Mucosa of gallbladder (tissue), 1 donor: ENCODE results near the gene ZNF425. TPM values are rescaled to one million over a fixed set of nuclear protein-coding genes. Genes with fewer than 3 reads are reported as not detected.
"Not testable (repeated sequence)": the region's sequence is repeated elsewhere in the genome, so short reads cannot be mapped to it uniquely, and the experiment has no call there.

ENCODE experiments used
- DNase-seq: peaks from one replicate; pipeline ENCODE4 v3.0.0-alpha.2; 2020; ENCODE audit warnings: low spot score
- total RNA-seq: library from RNA; stranded (reverse); gene quantifications from one replicate; pipeline ENCODE4 v1.2.1, GENCODE V29; 2021
- donor health status: DM: no; HTN: no; CAD: no.

The ZNF425 gene
- total RNA-seq, 1 donor from 2014 or later = 2.8 TPM

DNA sequence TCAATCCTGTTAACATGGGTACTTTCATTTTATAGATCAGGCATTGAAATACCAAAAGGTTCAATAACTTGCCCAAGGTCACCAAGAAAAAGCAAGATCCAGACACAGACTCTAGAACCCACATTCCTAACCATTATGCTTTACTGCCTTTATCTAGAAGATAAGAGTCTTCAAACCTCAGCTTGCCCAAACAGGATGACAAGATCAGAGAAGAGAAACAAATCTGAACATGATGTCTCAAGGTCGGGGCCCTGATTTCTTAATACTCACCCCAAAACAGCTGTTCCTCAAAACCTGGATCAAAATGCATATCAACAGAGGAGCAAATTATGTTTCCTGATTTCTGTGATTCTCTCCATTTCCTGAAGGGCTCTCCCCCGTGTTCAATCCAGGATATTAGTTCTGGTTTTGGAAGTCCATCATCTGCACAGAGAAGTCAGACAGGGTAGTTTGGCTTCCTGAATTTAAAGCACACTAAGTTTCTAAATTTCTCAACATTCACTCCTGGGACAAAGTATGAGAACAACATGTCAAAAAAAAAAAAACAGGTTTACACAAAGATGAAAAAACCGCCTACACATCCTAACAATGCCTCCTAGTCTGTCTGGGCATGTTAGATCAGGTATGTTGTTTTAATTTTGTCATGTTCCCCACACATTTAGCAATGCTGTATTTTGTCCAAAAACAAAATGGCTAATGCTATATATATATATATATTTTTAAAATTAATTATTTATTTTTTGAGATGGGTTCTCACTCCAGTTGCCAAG is 51.8 kb downstream of the ZNF425 start:
- no peak for DNase-seq

DNA sequence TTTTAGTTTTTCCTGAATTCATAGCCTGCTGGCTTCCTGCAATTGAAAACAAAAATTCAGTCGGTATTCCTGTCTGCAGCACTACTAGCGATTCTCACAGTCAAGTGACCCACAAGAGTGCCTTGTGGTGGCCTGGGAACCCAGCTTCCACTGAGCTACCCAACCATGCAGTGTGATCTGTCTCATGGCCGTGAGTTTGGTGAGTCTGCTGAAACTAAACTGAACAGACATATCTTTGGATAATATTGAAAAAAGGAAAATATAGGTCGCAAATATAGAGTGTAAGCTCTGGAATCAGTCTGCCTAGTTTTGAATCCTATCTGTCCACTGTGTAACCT is 53.7 kb downstream of the ZNF425 start:
- DNase-seq = no peak

DNA sequence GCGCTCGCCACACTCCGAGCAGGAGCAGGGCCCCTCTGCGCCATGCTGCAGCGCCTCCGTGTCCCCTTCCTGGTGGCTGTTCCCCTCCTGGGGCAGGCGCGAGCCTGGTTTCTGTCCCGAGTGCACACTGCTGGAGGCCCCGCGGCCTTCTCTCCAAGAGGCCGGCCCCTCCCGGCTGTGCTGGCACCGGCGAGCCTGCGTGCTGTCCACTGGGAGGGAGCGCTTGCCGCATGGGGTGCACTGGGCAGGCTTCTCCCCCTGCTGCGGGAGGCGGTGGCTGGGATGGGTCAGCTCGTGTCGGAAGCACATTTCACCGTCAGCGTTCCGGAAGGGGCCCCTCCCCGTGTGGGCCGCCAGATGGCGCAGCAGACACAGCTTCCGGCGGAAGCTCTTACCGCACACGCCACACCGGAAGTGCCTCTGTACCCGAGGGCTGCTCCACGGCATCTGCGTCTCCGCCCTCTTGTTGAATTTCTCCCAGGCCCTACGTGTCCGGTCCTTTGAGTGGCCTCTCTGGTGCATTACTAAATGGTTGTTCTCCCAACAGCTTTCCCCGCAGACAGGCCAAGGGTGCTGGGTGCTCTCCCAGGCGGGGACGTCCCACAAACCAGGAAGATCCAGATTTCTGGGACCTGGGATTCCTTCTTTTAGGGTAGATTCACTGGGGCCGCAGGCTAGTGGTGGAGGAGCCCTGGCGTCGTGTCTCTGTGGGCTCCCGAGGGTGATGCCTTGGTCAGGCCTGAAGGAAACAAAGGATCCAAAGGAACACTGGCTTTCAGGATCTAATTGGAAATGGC is 54.3 kb downstream of the ZNF425 start:
- no peak for DNase-seq

DNA sequence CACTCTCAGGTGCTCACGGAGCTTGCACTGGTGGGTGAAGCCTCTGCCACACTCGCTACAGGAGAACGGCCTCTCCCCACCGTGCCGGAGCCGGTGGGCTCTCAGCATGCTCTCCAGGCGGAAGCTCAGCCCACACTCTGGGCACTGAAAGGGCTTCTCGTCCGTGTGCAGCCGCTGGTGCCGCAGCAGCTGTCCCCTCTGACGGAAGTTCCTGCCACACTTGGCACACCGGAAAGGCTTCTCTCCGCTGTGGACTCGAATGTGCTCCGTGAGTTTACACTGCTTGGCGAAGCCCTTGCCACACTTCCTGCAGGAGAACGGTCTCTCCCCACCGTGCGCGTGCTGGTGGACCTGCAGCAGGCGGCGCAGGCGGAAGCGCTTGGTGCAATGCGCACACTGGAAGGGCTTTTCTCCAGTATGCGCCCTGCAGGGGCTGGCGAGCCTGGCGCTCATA is 54.9 kb downstream of the ZNF425 start:
- DNase-seq = no peak

DNA sequence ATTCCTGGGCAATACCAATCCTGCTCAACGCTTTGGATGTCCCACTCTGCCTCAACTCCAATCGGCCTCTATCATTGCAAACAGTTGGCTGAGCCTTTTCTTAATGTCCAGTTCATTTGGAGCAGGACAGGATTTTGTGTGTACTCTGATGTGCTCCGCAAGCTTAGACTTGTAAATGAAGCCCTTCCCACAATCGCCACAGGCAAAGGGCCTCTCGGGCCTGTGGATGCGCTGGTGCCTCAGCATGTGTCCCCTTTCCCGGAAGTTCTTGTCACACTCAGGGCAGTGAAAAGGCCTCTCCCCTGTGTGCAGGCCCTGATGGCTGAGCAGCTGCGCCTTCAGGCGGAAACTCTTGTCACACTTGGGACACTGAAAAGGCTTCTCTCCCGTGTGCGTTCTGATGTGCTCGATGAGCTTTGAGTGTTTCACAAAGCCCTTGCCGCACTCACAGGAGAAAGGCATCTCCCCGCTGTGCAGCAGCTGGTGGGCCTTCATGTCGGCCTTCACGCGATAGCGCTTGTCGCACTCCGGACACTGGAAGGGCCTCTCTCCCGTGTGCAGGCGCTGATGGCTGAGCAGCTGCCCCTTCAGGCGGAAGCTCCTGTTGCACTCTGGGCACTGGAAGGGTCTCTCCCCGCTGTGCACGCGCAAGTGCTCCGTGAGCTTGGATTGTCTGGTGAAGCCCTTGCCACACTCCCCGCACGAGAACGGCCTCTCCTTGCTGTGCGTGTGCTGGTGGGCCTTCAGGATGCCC is 55.6 kb downstream of the ZNF425 start:
- DNase-seq = no peak

DNA sequence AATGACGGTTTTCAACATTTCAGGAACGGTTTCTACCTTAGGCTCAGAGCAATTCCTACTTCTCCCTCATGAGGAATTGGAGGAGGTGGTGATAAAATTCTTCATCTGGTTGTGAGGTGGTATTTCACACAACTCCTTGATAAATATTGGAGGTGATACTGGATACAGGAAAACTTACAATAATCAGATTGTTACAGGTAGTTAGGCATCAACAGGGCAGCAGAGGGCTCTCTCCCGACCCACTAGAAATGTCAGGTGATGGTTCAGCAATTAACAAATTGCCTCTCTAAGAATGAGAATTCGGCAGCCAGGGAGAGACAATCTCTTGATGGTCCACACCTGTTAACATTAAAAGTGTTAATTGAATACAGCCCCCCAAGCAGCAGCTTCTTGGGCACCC is 58.3 kb downstream of the ZNF425 start:
- DNase-seq = no peak

DNA sequence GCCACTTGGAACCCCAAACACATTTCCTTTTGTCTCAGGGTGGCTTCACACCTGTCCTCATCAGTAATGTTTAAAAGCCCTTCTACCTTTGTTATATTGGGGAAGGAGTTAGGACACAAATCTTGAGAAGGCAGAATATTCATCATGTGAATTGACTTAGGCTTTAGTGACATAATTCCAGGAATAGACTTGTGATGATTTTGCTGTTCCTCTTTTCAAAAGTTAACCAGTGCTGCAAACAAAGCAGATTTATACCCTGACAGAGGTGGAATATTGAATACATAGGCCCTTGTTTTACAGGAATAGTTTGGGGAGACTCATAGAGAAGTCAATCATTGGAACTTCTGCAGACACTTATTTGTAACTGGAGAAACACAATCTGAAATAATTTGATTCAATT is 62.6 kb downstream of the ZNF425 start:
- DNase-seq = no peak

DNA sequence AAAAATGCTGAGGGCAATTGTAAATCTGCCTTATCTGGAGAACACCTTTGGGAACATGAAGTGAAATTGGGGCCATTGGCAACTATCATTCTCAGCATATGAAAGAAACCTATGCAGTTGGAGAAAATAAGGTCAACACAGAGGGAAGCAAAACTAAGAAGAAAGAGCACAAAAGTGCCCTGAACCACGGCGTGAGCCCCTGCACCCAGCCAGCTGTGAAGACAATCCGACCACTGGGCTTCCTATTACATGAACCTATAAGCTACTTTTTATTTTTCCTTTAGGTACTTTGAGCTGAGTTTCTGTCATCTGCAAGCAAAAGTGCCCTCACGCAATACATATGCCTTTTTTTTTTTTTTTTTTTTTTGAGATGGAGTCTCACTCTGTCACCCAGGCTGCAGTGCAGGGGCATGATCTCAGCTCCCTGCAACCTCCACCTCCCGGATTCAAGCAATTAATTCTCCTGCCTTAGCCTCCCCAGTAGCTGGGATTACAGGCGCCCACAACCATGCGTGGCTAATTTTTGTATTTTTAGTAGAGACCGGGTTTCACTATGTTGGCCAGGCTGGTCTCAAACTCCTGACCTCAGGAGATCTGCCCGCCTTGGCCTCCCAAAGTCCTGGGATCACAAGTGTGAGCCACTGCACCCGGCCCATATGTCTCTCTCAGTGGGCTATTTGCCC is 63.8 kb downstream of the ZNF425 start:
- not testable (repeated sequence) for DNase-seq

DNA sequence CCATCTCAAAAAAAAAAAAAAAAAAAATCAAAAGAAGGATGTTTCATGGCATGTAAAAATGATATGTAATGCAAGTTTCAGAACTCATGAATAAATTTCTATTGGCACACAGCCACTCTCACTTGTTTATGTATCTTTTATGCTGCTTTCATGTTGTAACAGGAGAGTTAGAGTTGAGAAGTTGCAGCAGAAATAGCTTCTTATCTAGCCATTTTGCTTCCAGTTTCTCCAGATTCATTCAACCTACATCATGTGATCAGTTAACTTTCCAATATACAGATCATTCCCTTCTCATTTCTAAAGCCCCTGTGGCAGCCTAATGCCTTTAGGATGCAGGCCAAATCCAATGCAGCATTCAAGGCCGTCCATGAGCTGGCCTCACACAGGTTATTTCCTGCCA is 66.0 kb downstream of the ZNF425 start:
- no peak for DNase-seq

DNA sequence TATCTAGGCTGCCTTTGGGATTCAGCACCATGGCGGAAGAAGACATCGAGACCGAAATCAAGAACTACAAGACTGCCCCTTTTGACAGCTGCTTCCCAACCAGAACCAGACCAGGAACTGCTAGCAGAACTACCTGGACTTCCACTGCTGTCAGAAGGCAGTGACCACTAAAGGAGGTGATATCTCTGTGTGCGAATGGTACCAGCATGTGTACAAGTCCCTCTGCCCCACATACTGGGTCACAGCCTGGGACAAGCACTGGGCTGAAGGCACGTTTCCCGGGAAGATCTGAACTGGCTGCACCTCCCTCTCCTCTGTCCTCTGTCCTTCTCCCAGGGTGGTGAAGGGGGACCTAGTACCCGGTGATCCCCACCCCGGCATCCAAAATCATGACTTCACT is 72.2 kb downstream of the ZNF425 start:
- DNase-seq = no peak

DNA sequence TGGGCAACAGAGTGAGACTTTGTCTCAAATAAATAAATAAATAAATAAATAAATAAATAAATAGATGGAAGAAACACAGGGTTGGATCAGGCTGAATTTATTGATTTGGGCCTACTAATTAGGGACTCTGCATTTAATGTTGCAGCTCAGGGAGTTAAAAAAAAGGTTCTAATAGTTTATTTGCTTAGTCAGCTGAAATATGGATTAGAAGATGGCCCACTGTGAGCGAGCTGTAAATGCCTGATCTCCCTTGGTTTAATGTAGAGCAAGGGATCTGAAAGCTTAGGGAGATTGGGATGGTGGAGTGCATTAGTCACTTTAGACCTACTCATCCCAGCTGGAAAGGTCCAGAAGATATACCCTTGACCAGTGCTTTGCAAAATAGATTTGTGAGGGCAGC is 72.7 kb downstream of the ZNF425 start:
- DNase-seq = no peak

Other genes starting within 250 kb of the ZNF425 start
- gene EZH2, start 242.0 kb downstream of the ZNF425 start, total RNA-seq = 3.7 TPM
- 216 TPM for gene PDIA4, start 97.8 kb downstream of the ZNF425 start, total RNA-seq
- 7.0 TPM for gene ZNF786, start 35.6 kb downstream of the ZNF425 start, total RNA-seq
- 15.3 TPM for gene ZNF398, start 21.1 kb upstream of the ZNF425 start, total RNA-seq
- gene ZNF282, start 69.2 kb upstream of the ZNF425 start, total RNA-seq = 33.8 TPM
- gene ZNF212, start 113.3 kb upstream of the ZNF425 start, total RNA-seq = 11.7 TPM
- 17.3 TPM for gene ZNF783, start 135.9 kb upstream of the ZNF425 start, total RNA-seq